ENCODE measurements around the gene ARSA.

- TF ChIP-seq POLR2AphosphoS5 (IDR thresholded peaks at IDR 0.05) (no peak), POLR2A (IDR thresholded peaks at IDR 0.05) (no peak), EP300 (IDR thresholded peaks at IDR 0.05) (no peak)
- TF ChIP-seq, protein P1, sequence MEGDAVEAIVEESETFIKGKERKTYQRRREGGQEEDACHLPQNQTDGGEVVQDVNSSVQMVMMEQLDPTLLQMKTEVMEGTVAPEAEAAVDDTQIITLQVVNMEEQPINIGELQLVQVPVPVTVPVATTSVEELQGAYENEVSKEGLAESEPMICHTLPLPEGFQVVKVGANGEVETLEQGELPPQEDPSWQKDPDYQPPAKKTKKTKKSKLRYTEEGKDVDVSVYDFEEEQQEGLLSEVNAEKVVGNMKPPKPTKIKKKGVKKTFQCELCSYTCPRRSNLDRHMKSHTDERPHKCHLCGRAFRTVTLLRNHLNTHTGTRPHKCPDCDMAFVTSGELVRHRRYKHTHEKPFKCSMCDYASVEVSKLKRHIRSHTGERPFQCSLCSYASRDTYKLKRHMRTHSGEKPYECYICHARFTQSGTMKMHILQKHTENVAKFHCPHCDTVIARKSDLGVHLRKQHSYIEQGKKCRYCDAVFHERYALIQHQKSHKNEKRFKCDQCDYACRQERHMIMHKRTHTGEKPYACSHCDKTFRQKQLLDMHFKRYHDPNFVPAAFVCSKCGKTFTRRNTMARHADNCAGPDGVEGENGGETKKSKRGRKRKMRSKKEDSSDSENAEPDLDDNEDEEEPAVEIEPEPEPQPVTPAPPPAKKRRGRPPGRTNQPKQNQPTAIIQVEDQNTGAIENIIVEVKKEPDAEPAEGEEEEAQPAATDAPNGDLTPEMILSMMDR (IDR thresholded peaks at IDR 0.05): no peak
These were observed 46.2 kb upstream of the ARSA start for GRCh38 chr22:50674130-50674500.

All from upper lobe of left lung (tissue), 4 donors.